HEK293T (cell line): Measurements from ENCODE around the gene ZCCHC4.

Experiments
- ARNT ChIP-seq: fragments of 450-650 bp; IDR thresholded peaks from 2 replicates; pipeline ENCODE4 v1.6.1; 2017; ENCODE audit warnings: mild to moderate bottlenecking
- BHLHE40 ChIP-seq: fragments of 450-650 bp; IDR thresholded peaks from 2 replicates; pipeline ENCODE4 v1.6.1; 2016; ENCODE audit warnings: mild to moderate bottlenecking, moderate library complexity, borderline replicate concordance
- CTBP1 ChIP-seq: fragments of 450-650 bp; IDR thresholded peaks from 2 replicates; pipeline ENCODE4 v1.6.1; 2016; ENCODE audit warnings: borderline replicate concordance
- FOXM1 ChIP-seq: fragments of 450-650 bp; IDR thresholded peaks from 2 replicates; pipeline ENCODE4 v1.6.1; 2017; ENCODE audit warnings: mild to moderate bottlenecking, borderline replicate concordance
- L3MBTL2 ChIP-seq: fragments of 450-650 bp; conservative IDR thresholded peaks from 2 replicates; pipeline ENCODE4 v1.6.1; 2016; ENCODE audit warnings: mild to moderate bottlenecking
- NFRKB ChIP-seq: fragments of 450-650 bp; IDR thresholded peaks from 2 replicates; pipeline ENCODE4 v1.6.1; 2016; ENCODE audit warnings: mild to moderate bottlenecking, moderate library complexity
- SP1 ChIP-seq: fragments of 450-650 bp; IDR thresholded peaks from 2 replicates; pipeline ENCODE4 v1.6.1; 2017
- SUZ12 ChIP-seq: fragments of 450-650 bp; IDR thresholded peaks from 2 replicates; pipeline ENCODE4 v1.6.1; 2016; ENCODE audit warnings: mild to moderate bottlenecking
- TARDBP ChIP-seq: fragments of 450-650 bp; IDR thresholded peaks from 2 replicates; pipeline ENCODE4 v1.6.1; 2016

DNA sequence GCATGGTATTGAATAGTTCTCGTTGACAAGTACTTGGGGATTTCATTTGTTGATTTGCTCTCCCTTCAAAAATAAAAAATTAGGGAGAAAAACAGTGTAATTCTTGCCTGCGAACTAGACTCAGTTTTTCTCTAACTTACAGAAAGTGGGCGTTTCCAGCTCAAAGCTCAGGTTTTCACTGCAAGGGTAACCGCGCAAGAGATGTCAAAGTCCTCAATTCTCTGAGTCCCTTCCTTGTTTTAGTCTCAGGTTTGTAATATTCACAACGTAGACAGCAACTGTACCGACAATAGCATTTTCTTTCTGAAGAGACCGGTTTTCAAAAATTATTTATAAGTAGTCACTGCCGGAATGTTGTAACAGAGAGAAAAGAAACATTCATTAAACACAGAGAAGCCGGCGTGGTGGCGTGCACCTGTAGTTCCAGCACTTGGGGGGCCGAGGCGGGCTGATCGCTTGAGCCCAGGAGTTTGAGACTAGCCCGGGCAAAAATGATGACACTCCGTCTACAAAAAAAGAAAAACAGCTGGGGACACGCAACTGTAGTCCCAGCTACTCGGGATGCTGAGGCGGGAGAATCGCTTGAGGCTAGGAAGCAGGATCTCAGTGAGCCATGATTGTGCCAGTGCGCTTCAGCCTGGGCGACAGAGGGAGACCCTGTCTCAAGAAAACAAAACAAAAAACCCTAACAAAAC lies 774 bp downstream of the ZCCHC4 start:
- TF ChIP-seq L3MBTL2 = no peak
- TF ChIP-seq BHLHE40 = no peak
- TF ChIP-seq TARDBP = no peak
- TF ChIP-seq FOXM1 = no peak
- TF ChIP-seq CTBP1 = no peak
- no peak for TF ChIP-seq SP1
- TF ChIP-seq NFRKB = no peak
- no peak for TF ChIP-seq ARNT
- no peak for TF ChIP-seq SUZ12
